A549 (cell line): ENCODE results near the gene SULT2A1.

ENCODE experiments used
- CEBPB ChIP-seq, 2 experiments: fragments of >200 bp in 1 of 2; sonication (Bioruptor Twin) in 1 of 2; formaldehyde crosslinking in 1 of 2; IDR thresholded peaks; 2 replicates each; pipeline ENCODE4 v1.6.1; 2012 to 2016
- GATA3 ChIP-seq: IDR thresholded peaks from 2 replicates; pipeline ENCODE4 v1.6.1; 2012; ENCODE audit warnings: borderline replicate concordance
- HDAC2 ChIP-seq: fragments of 200-600 bp; sonication (generic); IDR thresholded peaks from 2 replicates; pipeline ENCODE4 v1.6.1; 2016
- MAFK ChIP-seq: fragments of 450-650 bp; IDR thresholded peaks from 2 replicates; pipeline ENCODE4 v1.6.1; 2014; ENCODE audit not compliant: partially characterized antibody
- NR3C1 ChIP-seq: fragments of >200 bp; sonication (Bioruptor Twin); formaldehyde crosslinking; IDR thresholded peaks from 3 replicates; pipeline ENCODE4 v1.6.1; 2017
- PHF8 ChIP-seq: fragments of 200-600 bp; sonication (generic); IDR thresholded peaks from 2 replicates; pipeline ENCODE4 v1.6.1; 2016; ENCODE audit warnings: low read depth, mild to moderate bottlenecking, antibody characterized with exemption, moderate library complexity, borderline replicate concordance
- POLR2A ChIP-seq: IDR thresholded peaks from 2 replicates; pipeline ENCODE4 v1.6.1; 2012; ENCODE audit warnings: mild to moderate bottlenecking, low read length
- RAD21 ChIP-seq, 2 experiments: fragments of >200 bp in 1 of 2; sonication (Bioruptor Twin) in 1 of 2; formaldehyde crosslinking in 1 of 2; IDR thresholded peaks in 1 of 2; conservative IDR thresholded peaks in 1 of 2; 2 replicates in 1 of 2; 3 replicates in 1 of 2; pipeline ENCODE4 v1.6.1; 2012 to 2018; ENCODE audit warnings: inconsistent platforms in 1 of 2
- RCOR1 ChIP-seq: fragments of 150-350 bp; IDR thresholded peaks from 2 replicates; pipeline ENCODE4 v1.6.1; 2014; ENCODE audit warnings: antibody characterized with exemption, low read length, low read depth
- RNF2 ChIP-seq: fragments of 200-600 bp; sonication (generic); IDR thresholded peaks from 2 replicates; pipeline ENCODE4 v1.6.1; 2016; ENCODE audit warnings: low read depth, mild to moderate bottlenecking, antibody characterized with exemption, moderate library complexity, borderline replicate concordance
- SMC3 ChIP-seq: fragments of >200 bp; sonication (Bioruptor Twin); formaldehyde crosslinking; IDR thresholded peaks from 3 replicates; pipeline ENCODE4 v1.6.1; 2018; ENCODE audit warnings: inconsistent platforms
- TF ChIP-seq, protein P1 (sequence below): fragments of >200 bp; sonication (Bioruptor Twin); formaldehyde crosslinking; IDR thresholded peaks from 3 replicates; pipeline ENCODE4 v1.5.1; 2016

- TF ChIP-seq PHF8 (no peak), RAD21 (conservative IDR thresholded peaks at IDR 0.05 in 1 of 2, IDR thresholded peaks at IDR 0.05 in 1 of 2) (no peak), MAFK (no peak), HDAC2 (no peak), POLR2A (no peak), RNF2 (no peak), CEBPB (IDR thresholded peaks at IDR 0.05) (no peak), NR3C1 (no peak), SMC3 (no peak), GATA3 (no peak), RCOR1 (no peak)
- TF ChIP-seq, protein P1, sequence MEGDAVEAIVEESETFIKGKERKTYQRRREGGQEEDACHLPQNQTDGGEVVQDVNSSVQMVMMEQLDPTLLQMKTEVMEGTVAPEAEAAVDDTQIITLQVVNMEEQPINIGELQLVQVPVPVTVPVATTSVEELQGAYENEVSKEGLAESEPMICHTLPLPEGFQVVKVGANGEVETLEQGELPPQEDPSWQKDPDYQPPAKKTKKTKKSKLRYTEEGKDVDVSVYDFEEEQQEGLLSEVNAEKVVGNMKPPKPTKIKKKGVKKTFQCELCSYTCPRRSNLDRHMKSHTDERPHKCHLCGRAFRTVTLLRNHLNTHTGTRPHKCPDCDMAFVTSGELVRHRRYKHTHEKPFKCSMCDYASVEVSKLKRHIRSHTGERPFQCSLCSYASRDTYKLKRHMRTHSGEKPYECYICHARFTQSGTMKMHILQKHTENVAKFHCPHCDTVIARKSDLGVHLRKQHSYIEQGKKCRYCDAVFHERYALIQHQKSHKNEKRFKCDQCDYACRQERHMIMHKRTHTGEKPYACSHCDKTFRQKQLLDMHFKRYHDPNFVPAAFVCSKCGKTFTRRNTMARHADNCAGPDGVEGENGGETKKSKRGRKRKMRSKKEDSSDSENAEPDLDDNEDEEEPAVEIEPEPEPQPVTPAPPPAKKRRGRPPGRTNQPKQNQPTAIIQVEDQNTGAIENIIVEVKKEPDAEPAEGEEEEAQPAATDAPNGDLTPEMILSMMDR: no peak
Measured at GRCh38 chr19:47848425-47848822, 37.7 kb downstream of the SULT2A1 start.
